B cell (primary cell): ENCODE data around the gene ADORA2B.

Source experiments
- EZH2 ChIP-seq: IDR thresholded peaks from 2 replicates; pipeline ENCODE4 v1.6.1; 2012; ENCODE audit warnings: borderline replicate concordance, low read depth, mild to moderate bottlenecking, moderate library complexity, low read length; ENCODE audit not compliant: insufficient read depth, poor library complexity, severe bottlenecking
- TF ChIP-seq, protein P1 (sequence below): fragments of 200-600 bp; IDR thresholded peaks from one replicate; pipeline ENCODE4 v1.8.0; 2022; ENCODE audit warnings: antibody characterized with exemption, mild to moderate bottlenecking

DNA sequence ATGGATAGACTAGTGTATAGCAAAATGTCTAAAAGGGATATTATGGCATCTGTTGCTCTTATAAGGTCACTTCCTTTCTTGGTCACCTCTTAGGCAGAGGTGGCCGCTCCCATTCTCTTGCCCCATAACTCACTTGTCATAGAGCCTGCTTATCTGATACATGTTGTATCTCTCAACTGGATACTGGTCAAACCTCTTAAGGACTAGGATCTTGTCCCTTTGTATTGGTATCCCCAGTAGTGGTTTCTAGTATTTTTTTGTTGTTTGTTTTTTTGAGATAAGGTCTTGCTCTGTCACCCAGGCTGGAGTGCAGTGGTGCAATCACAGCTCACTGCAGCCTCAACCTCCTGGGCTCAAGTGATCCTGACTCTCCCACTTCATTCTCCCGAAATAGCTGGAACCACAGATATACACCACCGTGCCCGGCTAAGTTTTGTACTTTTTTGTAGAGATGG, 27.6 kb downstream of the ADORA2B start:
- TF ChIP-seq, protein P1, sequence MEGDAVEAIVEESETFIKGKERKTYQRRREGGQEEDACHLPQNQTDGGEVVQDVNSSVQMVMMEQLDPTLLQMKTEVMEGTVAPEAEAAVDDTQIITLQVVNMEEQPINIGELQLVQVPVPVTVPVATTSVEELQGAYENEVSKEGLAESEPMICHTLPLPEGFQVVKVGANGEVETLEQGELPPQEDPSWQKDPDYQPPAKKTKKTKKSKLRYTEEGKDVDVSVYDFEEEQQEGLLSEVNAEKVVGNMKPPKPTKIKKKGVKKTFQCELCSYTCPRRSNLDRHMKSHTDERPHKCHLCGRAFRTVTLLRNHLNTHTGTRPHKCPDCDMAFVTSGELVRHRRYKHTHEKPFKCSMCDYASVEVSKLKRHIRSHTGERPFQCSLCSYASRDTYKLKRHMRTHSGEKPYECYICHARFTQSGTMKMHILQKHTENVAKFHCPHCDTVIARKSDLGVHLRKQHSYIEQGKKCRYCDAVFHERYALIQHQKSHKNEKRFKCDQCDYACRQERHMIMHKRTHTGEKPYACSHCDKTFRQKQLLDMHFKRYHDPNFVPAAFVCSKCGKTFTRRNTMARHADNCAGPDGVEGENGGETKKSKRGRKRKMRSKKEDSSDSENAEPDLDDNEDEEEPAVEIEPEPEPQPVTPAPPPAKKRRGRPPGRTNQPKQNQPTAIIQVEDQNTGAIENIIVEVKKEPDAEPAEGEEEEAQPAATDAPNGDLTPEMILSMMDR = no peak
- TF ChIP-seq EZH2 = no peak
